Measurements from ENCODE around the gene MAP3K8. TPM values are rescaled to one million over a fixed set of nuclear protein-coding genes. Genes with fewer than 3 reads are reported as not detected.
"Not testable (repeated sequence)": the region's sequence is repeated elsewhere in the genome, so short reads cannot be mapped to it uniquely, and the experiment has no call there.

The MAP3K8 gene
- total RNA-seq, 1 donor from 2014 or later = 10.4 TPM

- Histone ChIP-seq H3K4me3 (ENCODE audit: low read depth, low read length) (peak overlapping the region; percentile 83), H3K36me3 (ENCODE audit: control insufficient read depth, insufficient read depth, low read length) (no peaks in the 10 kb centered on the region), H3K27me3 (ENCODE audit: control insufficient read depth, insufficient read depth, low read length) (no peaks in the 10 kb centered on the region)
- no peak for DNase-seq (ENCODE audit: low read depth)
- TF ChIP-seq CTCF (IDR thresholded peaks at IDR 0.05; ENCODE audit: insufficient read depth, low read length, poor library complexity, severe bottlenecking) = no peak
These were observed 1.2 kb upstream of the MAP3K8 start for GRCh38 chr10:30432622-30433305.

GRCh38 chr10:30433306-30433729, 666 bp upstream of the MAP3K8 start:
- TF ChIP-seq CTCF (IDR thresholded peaks at IDR 0.05; ENCODE audit: insufficient read depth, low read length, poor library complexity, severe bottlenecking) = no peak
- no peaks in the 10 kb centered on the region for H3K36me3 ChIP-seq (ENCODE audit: control insufficient read depth, insufficient read depth, low read length)

GRCh38 chr10:30434273-30435072, 489 bp downstream of the MAP3K8 start:
- Histone ChIP-seq H3K4me3 (ENCODE audit: low read depth, low read length) (peak overlapping the region; percentile 83), H3K27me3 (ENCODE audit: control insufficient read depth, insufficient read depth, low read length) (no peaks in the 10 kb centered on the region), H3K36me3 (ENCODE audit: control insufficient read depth, insufficient read depth, low read length) (no peaks in the 10 kb centered on the region)
- no peak for DNase-seq (ENCODE audit: low read depth)
- TF ChIP-seq CTCF (IDR thresholded peaks at IDR 0.05; ENCODE audit: insufficient read depth, low read length, poor library complexity, severe bottlenecking) = no peak

More at GRCh38 chr10:30433306-30433729, 666 bp upstream of the MAP3K8 start:
- Histone ChIP-seq H3K4me3 (ENCODE audit: low read depth, low read length) (peak overlapping the region; percentile 83), H3K27me3 (ENCODE audit: control insufficient read depth, insufficient read depth, low read length) (no peaks in the 10 kb centered on the region)
- no peak for DNase-seq (ENCODE audit: low read depth)

GRCh38 chr10:30435073-30435422, 1.1 kb downstream of the MAP3K8 start:
- Histone ChIP-seq H3K36me3 (ENCODE audit: control insufficient read depth, insufficient read depth, low read length) (no peaks in the 10 kb centered on the region), H3K27me3 (ENCODE audit: control insufficient read depth, insufficient read depth, low read length) (no peaks in the 10 kb centered on the region), H3K4me3 (ENCODE audit: low read depth, low read length) (peak overlapping the region; percentile 83)
- no peak for TF ChIP-seq CTCF (IDR thresholded peaks at IDR 0.05; ENCODE audit: insufficient read depth, low read length, poor library complexity, severe bottlenecking)
- no peak for DNase-seq (ENCODE audit: low read depth)

- not testable (repeated sequence) for DNase-seq (ENCODE audit: low read depth); H3K36me3 ChIP-seq (ENCODE audit: control insufficient read depth, insufficient read depth, low read length); H3K27me3 ChIP-seq (ENCODE audit: control insufficient read depth, insufficient read depth, low read length)
- peak overlapping the region; percentile 83 for H3K4me3 ChIP-seq (ENCODE audit: low read depth, low read length)
These were observed 1.6 kb downstream of the MAP3K8 start for GRCh38 chr10:30435499-30436167.

- H3K36me3 ChIP-seq (ENCODE audit: control insufficient read depth, insufficient read depth, low read length) = no peaks in the 10 kb centered on the region
- no peaks in the 10 kb centered on the region for H3K27me3 ChIP-seq (ENCODE audit: control insufficient read depth, insufficient read depth, low read length)
- DNase-seq (ENCODE audit: low read depth) = no peak
- H3K4me3 ChIP-seq (ENCODE audit: low read depth, low read length) = peak overlapping the region; percentile 15
- TF ChIP-seq CTCF (IDR thresholded peaks at IDR 0.05; ENCODE audit: insufficient read depth, low read length, poor library complexity, severe bottlenecking) = no peak
These were observed 2.2 kb downstream of the MAP3K8 start for GRCh38 chr10:30436191-30436611.
